Activated naive CD8-positive, alpha-beta T cell treated with anti-CD3 and anti-CD28 coated beads, Interleukin-2, amount 50 U/mL, for 24 hours (primary cell): ENCODE measurements around the gene CEP43.

Experiments used
- ATAC-seq: fragments of 150-1000 bp; cut with Tn5 transposase; one replicate; pipeline ENCODE4 v1.10.0; 2021
- DNase-seq: peaks from one replicate; pipeline ENCODE4 v3.0.0; 2021
- H3K27ac Mint-ChIP-seq: one replicate; pipeline ENCODE4 v1.8.0; 2021; ENCODE audit warnings: mild to moderate bottlenecking, mixed read lengths
- H3K27me3 Mint-ChIP-seq: one replicate; pipeline ENCODE4 v1.8.0; 2021; ENCODE audit warnings: mixed read lengths
- H3K36me3 Mint-ChIP-seq: one replicate; pipeline ENCODE4 v1.8.0; 2021; ENCODE audit warnings: low read depth, mixed read lengths
- H3K4me1 Mint-ChIP-seq: one replicate; pipeline ENCODE4 v1.8.0; 2021; ENCODE audit warnings: mixed read lengths
- H3K4me3 Mint-ChIP-seq: one replicate; pipeline ENCODE4 v1.8.0; 2021; ENCODE audit warnings: mild to moderate bottlenecking, moderate library complexity, mixed read lengths
- H3K9me3 Mint-ChIP-seq: one replicate; pipeline ENCODE4 v1.8.0; 2021; ENCODE audit warnings: mixed read lengths

Gene CEP43

GRCh38 chr6:166957087-166957804 lies 42.0 kb upstream of the CEP43 start:
- no peaks in the 10 kb centered on the region for H3K9me3 Mint-ChIP-seq
- DNase-seq (peak; percentile 68), ATAC-seq (peak; percentile 27)
- H3K4me3 Mint-ChIP-seq, result peak overlapping the region; percentile 85
- peaks cover 2% of the 10 kb centered on the region for H3K36me3 Mint-ChIP-seq
- H3K27me3 Mint-ChIP-seq, result no peaks in the 10 kb centered on the region
- H3K4me1 Mint-ChIP-seq, result peaks cover 65% of the 10 kb centered on the region
- H3K27ac Mint-ChIP-seq, result peak overlapping the region; percentile 93

DNA sequence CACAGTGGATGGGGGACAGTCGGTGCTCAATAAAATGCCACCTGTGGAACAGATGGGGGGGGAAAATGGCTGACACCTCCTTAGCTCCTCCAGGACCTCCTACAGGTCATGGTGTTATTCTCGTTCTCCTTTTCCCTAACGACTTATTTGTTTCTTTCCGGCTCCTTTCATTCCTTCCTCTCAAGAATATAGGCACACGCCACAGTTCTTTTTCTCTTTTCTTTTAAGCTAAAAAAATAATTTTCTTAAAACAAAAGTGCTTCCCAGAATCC lies 41.5 kb upstream of the CEP43 start:
- peaks cover 2% of the 10 kb centered on the region for H3K36me3 Mint-ChIP-seq
- H3K4me3 Mint-ChIP-seq, result peak overlapping the region; percentile 85
- ATAC-seq (no peak), DNase-seq (no peak)
- H3K27ac Mint-ChIP-seq, result peak overlapping the region; percentile 93
- peaks cover 60% of the 10 kb centered on the region for H3K4me1 Mint-ChIP-seq
- H3K27me3 Mint-ChIP-seq, result no peaks in the 10 kb centered on the region
- H3K9me3 Mint-ChIP-seq, result no peaks in the 10 kb centered on the region

DNA sequence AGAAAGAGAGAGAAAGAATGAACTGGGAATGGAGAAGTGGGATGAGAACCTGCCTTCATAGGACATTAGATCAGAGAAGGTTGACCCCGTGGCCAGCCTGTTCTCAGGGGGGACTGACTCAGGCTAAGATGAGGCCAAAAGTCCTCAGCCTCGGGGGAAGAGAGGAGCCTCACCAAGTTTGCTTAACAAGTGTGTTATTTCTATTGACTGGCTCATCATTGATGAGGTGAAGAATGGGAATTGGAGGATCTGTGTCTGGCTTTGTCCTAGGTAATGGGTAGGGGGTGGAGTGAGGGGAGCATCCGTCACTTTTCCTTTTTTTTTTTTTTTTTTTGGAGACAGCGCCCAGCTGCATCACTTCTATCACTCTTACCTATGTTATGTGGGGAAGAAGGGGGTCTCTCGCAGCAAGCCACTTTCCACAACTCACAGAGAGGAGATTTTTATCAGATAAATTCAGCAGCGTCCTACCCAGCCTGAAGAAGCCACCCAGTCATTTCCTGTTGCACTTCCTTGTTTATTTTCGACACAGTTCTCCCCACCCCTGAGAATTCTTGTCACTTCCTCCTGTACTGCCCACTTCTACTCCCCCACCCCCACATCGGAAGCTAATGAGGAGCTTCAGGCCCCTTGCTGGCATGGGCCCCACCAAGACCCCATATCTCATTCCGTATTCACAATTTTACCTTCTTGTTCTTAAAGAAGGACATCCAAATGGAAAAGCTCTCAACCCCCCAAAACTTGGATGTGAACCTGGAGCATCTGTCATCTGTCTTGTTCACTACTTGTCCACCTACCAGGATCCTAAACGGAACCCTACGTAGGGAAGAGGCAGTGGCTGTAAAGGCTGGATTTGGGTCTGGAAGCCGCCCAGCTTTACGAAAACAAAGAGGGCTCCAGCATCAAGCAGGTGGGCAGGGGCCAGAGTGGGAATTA lies 40.0 kb upstream of the CEP43 start:
- Mint-ChIP-seq H3K27me3 (no peaks in the 10 kb centered on the region), H3K4me3 (peak overlapping the region; percentile 85), H3K4me1 (peaks cover 46% of the 10 kb centered on the region), H3K36me3 (peaks cover 2% of the 10 kb centered on the region), H3K27ac (peak overlapping the region; percentile 93), H3K9me3 (peaks cover 4% of the 10 kb centered on the region)
- ATAC-seq, result no peak
- peak; percentile 37 for DNase-seq

- DNase-seq, result no peak
- Mint-ChIP-seq H3K4me1 (peaks cover 40% of the 10 kb centered on the region), H3K4me3 (no peak overlapping the region), H3K36me3 (peaks cover 1% of the 10 kb centered on the region), H3K9me3 (peaks cover 9% of the 10 kb centered on the region), H3K27ac (peak overlapping the region; percentile 93), H3K27me3 (no peaks in the 10 kb centered on the region)
- ATAC-seq, result no peak
Measured at GRCh38 chr6:166959911-166960608, 39.1 kb upstream of the CEP43 start.

DNA sequence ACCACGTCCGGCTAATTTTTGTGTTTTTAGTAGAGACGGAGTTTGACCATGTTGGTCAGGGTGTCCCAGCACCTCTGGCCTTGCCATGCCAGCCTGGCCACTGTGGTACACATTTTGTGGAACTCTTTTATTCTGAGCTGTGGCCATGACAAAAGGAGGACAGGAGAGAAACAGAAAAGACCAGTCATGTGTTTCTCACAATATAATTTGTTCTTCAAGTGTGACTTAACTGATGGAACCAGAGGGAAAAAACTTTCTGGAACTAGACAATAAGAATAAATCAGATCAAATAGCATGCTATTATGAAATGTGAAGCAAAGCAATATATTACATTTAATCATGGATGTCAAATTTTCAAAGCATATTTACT lies 38.6 kb upstream of the CEP43 start:
- Mint-ChIP-seq H3K27ac (no peak overlapping the region), H3K9me3 (peaks cover 12% of the 10 kb centered on the region), H3K4me3 (no peak overlapping the region), H3K27me3 (no peaks in the 10 kb centered on the region), H3K36me3 (peaks cover 3% of the 10 kb centered on the region), H3K4me1 (peaks cover 35% of the 10 kb centered on the region)
- DNase-seq (no peak), ATAC-seq (no peak)

- DNase-seq, result no peak
- peaks cover 17% of the 10 kb centered on the region for H3K36me3 Mint-ChIP-seq
- peaks cover 16% of the 10 kb centered on the region for H3K4me1 Mint-ChIP-seq
- H3K4me3 Mint-ChIP-seq, result no peak overlapping the region
- no peaks in the 10 kb centered on the region for H3K27me3 Mint-ChIP-seq
- ATAC-seq, result no peak
- H3K9me3 Mint-ChIP-seq, result peaks cover 27% of the 10 kb centered on the region
- no peak overlapping the region for H3K27ac Mint-ChIP-seq
Measured at GRCh38 chr6:166966268-166966667, 32.9 kb upstream of the CEP43 start.

DNA sequence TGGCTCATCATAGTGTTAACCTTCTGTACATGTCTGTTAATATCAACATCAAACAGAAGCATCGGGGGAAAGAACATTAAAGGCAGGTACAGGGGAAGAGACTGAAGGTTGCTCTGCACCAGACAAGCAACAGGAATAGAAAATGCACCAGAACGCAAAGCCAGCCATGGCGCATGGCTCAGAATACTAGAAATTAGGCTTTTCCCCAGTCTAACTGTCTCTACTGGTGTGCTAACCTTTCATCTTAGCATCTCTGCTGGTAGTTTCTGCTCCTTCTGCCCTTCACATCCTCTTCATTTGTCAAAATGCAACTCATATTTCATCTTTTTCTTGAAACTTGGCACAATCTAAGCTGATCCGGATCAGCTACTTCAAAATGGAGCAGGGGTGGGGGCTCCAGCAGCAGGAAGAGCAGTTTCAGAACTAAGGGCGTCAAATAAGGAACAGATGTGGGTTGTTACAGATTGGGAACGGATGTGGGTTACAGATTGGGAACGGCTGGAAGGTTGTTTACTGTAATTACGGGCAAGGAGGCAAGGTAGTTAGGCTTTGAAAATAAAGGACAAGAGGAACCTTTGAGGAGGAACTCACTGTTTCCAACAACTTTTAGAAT lies 29.7 kb upstream of the CEP43 start:
- Mint-ChIP-seq H3K36me3 (peaks cover 20% of the 10 kb centered on the region), H3K9me3 (peaks cover 23% of the 10 kb centered on the region), H3K4me3 (no peak overlapping the region), H3K27ac (peak overlapping the region; percentile 8), H3K27me3 (no peaks in the 10 kb centered on the region), H3K4me1 (peaks cover 16% of the 10 kb centered on the region)
- ATAC-seq (no peak), DNase-seq (no peak)

DNA sequence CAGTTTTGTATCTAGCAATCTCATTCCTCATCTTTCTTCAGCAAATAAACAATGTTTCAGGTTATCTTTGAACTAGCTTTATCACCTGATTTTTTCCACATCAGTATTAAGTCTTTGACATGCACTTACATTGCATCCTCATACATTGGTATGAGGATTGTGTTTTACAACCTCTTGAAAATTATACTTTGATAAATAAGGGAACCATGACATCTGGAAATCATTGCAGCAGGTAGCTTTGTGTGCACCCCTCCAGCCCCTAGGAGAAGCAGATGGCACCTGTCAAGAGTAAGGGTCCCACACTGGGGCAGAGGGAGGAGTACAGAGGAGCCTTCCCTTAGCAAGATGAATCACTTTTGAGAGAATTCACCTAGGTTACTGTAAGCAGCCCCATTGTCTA lies 29.1 kb upstream of the CEP43 start:
- Mint-ChIP-seq H3K27ac (no peak overlapping the region), H3K9me3 (peaks cover 18% of the 10 kb centered on the region), H3K36me3 (peaks cover 19% of the 10 kb centered on the region), H3K4me3 (no peak overlapping the region), H3K27me3 (no peaks in the 10 kb centered on the region), H3K4me1 (peaks cover 16% of the 10 kb centered on the region)
- DNase-seq, result no peak
- ATAC-seq, result no peak

- Mint-ChIP-seq H3K4me3 (no peak overlapping the region), H3K4me1 (peaks cover 16% of the 10 kb centered on the region), H3K36me3 (peaks cover 18% of the 10 kb centered on the region), H3K27me3 (no peaks in the 10 kb centered on the region), H3K9me3 (peaks cover 15% of the 10 kb centered on the region), H3K27ac (no peak overlapping the region)
- ATAC-seq (peak; percentile 10), DNase-seq (no peak)
Measured at GRCh38 chr6:166970776-166971175, 28.4 kb upstream of the CEP43 start.

GRCh38 chr6:166971271-166971670 lies 27.9 kb upstream of the CEP43 start:
- no peak for ATAC-seq
- Mint-ChIP-seq H3K9me3 (peaks cover 11% of the 10 kb centered on the region), H3K36me3 (peaks cover 18% of the 10 kb centered on the region), H3K4me3 (no peak overlapping the region), H3K27me3 (no peaks in the 10 kb centered on the region), H3K4me1 (peaks cover 16% of the 10 kb centered on the region), H3K27ac (no peak overlapping the region)
- DNase-seq, result no peak

- Mint-ChIP-seq H3K4me1 (peaks cover 16% of the 10 kb centered on the region), H3K27me3 (no peaks in the 10 kb centered on the region), H3K36me3 (peaks cover 15% of the 10 kb centered on the region), H3K9me3 (peaks cover 4% of the 10 kb centered on the region), H3K27ac (no peak overlapping the region), H3K4me3 (no peak overlapping the region)
- ATAC-seq, result no peak
- no peak for DNase-seq
Measured at GRCh38 chr6:166972101-166972500, 27.1 kb upstream of the CEP43 start.

DNA sequence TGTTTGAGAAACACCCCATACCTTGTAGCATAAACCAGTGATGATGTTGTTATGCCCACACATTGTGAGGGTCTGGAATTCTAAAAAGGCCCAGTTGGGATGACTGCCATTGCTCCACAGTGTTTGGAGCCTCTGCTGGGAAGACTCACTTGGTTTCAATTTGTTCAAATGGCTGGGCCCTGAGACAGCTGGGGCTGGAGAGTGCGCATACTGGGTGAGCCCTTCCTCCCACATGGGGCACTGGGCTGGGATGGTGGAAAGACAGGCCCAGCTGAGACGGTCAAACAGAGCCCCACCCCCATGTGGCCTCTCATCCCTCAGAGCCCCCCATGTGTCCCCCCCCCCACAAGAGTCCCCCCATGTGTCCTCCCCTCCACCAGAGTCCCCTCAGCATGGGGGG lies 22.6 kb upstream of the CEP43 start:
- Mint-ChIP-seq H3K4me3 (no peak overlapping the region), H3K27ac (no peak overlapping the region), H3K9me3 (no peaks in the 10 kb centered on the region), H3K4me1 (no peaks in the 10 kb centered on the region), H3K36me3 (peaks cover 7% of the 10 kb centered on the region), H3K27me3 (no peaks in the 10 kb centered on the region)
- no peak for DNase-seq
- no peak for ATAC-seq

DNA sequence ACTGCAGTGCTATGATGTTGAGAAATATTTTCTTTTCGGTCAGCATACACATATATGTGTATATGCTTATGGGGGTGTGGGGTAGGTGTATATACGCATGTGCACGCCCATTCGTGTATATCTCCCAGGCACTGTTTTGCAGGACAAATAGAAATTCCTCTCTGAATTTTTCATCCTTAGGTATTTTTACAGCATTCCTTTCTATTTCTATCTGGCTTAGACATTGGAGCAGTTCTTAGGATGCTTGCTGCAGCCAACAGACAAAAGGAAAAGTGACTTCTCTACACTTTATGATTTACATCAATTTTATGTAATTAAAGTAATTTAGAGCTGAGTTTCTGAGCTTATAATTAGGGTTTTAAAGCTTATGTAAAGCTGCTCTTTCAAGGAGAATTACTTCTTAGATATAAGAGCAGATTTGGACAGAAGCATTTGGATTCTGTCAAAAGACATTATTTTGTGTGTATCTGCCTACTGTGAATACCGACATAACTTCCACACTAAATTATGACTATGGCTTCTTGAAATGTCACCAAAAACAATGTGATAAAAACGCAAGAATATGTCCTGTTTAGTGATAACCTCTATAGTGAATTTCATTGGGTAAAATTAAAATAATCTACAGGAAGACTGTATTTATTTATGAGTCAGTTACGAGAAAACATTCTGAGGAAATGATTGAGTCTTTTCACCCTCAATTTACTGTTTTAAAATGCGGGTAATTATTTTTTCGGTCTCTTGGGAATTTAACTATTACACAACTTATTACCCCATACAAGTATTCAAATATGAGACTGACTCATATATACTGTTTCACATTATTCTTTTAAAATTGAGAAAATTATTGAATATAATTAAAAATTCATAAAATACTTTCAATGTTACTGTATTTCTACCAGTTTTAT lies 21.3 kb upstream of the CEP43 start:
- no peak overlapping the region for H3K4me3 Mint-ChIP-seq
- no peak overlapping the region for H3K27ac Mint-ChIP-seq

GRCh38 chr6:166980738-166981137 lies 18.5 kb upstream of the CEP43 start:
- ATAC-seq (no peak), DNase-seq (no peak)
- Mint-ChIP-seq H3K27me3 (no peaks in the 10 kb centered on the region), H3K36me3 (peaks cover 16% of the 10 kb centered on the region), H3K4me3 (no peak overlapping the region), H3K27ac (no peak overlapping the region), H3K9me3 (no peaks in the 10 kb centered on the region), H3K4me1 (no peaks in the 10 kb centered on the region)

More for the DNA sequence above, 21.3 kb upstream of the CEP43 start:
- Mint-ChIP-seq H3K27me3 (no peaks in the 10 kb centered on the region), H3K9me3 (no peaks in the 10 kb centered on the region), H3K4me1 (no peaks in the 10 kb centered on the region), H3K36me3 (peaks cover 9% of the 10 kb centered on the region)
- DNase-seq, result no peak
- no peak for ATAC-seq
